ES-I3 (cell line): ENCODE data around the gene HOXB1.

ENCODE experiments used
- H3K36me3 ChIP-seq: 2 replicates; pipeline ENCODE4 v1.6.1; 2013; ENCODE audit warnings: mild to moderate bottlenecking, low read length, control low read depth, moderate library complexity; ENCODE audit not compliant: insufficient read depth
- H3K4me1 ChIP-seq: 2 replicates; pipeline ENCODE4 v1.6.1; 2013; ENCODE audit warnings: mild to moderate bottlenecking, control low read depth, low read length; ENCODE audit not compliant: insufficient read depth
- H3K9ac ChIP-seq: 2 replicates; pipeline ENCODE4 v1.6.1; 2013; ENCODE audit warnings: low read depth, mild to moderate bottlenecking, low read length, moderate library complexity
- H3K9me3 ChIP-seq: 2 replicates; pipeline ENCODE4 v1.6.1; 2013; ENCODE audit warnings: mild to moderate bottlenecking, low read length, moderate library complexity; ENCODE audit not compliant: control insufficient read depth, insufficient read depth

Gene HOXB1

GRCh38 chr17:48571024-48571818, 40.4 kb upstream of the HOXB1 start:
- Histone ChIP-seq H3K36me3 (no peaks in the 10 kb centered on the region), H3K9ac (0 out of 2 replicates have a peak overlapping the region, but pooled peaks have one; percentile 2), H3K9me3 (no peaks in the 10 kb centered on the region; the same call in none of the 2 replicates), H3K4me1 (peaks cover 28% of the 10 kb centered on the region)

GRCh38 chr17:48570325-48571023, 39.7 kb upstream of the HOXB1 start:
- Histone ChIP-seq H3K36me3 (no peaks in the 10 kb centered on the region), H3K9ac (0 out of 2 replicates have a peak overlapping the region, but pooled peaks have one; percentile 2), H3K4me1 (peaks cover 28% of the 10 kb centered on the region)

GRCh38 chr17:48569674-48570324, 39.0 kb upstream of the HOXB1 start:
- Histone ChIP-seq H3K36me3 (no peaks in the 10 kb centered on the region), H3K4me1 (peaks cover 28% of the 10 kb centered on the region), H3K9me3 (no peaks in the 10 kb centered on the region; the same call in none of the 2 replicates), H3K9ac (no peak overlapping the region)

More at GRCh38 chr17:48570325-48571023, 39.7 kb upstream of the HOXB1 start:
- no peaks in the 10 kb centered on the region; the same call in none of the 2 replicates for H3K9me3 ChIP-seq

GRCh38 chr17:48569240-48569582, 38.4 kb upstream of the HOXB1 start:
- Histone ChIP-seq H3K9me3 (no peaks in the 10 kb centered on the region; the same call in none of the 2 replicates), H3K4me1 (peaks cover 25% of the 10 kb centered on the region), H3K36me3 (no peaks in the 10 kb centered on the region), H3K9ac (no peak overlapping the region)

- Histone ChIP-seq H3K36me3 (no peaks in the 10 kb centered on the region), H3K4me1 (peaks cover 21% of the 10 kb centered on the region), H3K9ac (no peak overlapping the region; the same call in 1 of the 2 replicates), H3K9me3 (no peaks in the 10 kb centered on the region; the same call in none of the 2 replicates)
Measured at GRCh38 chr17:48568499-48569239, 37.9 kb upstream of the HOXB1 start.

- H3K36me3 ChIP-seq: no peaks in the 10 kb centered on the region
- no peak overlapping the region for H3K9ac ChIP-seq
- peaks cover 21% of the 10 kb centered on the region for H3K4me1 ChIP-seq
- H3K9me3 ChIP-seq: no peaks in the 10 kb centered on the region; the same call in none of the 2 replicates
Measured at GRCh38 chr17:48567646-48568354, 37.0 kb upstream of the HOXB1 start.

- Histone ChIP-seq H3K9ac (no peak overlapping the region), H3K4me1 (peaks cover 21% of the 10 kb centered on the region), H3K9me3 (no peaks in the 10 kb centered on the region; the same call in none of the 2 replicates), H3K36me3 (no peaks in the 10 kb centered on the region)
Measured at GRCh38 chr17:48567209-48567608, 36.4 kb upstream of the HOXB1 start.

- Histone ChIP-seq H3K9ac (no peak overlapping the region), H3K9me3 (no peaks in the 10 kb centered on the region; the same call in none of the 2 replicates), H3K36me3 (no peaks in the 10 kb centered on the region), H3K4me1 (peaks cover 21% of the 10 kb centered on the region)
Measured at GRCh38 chr17:48566717-48567116, 35.9 kb upstream of the HOXB1 start.

- peaks cover 21% of the 10 kb centered on the region for H3K4me1 ChIP-seq
Measured at GRCh38 chr17:48565925-48566710, 35.3 kb upstream of the HOXB1 start.

GRCh38 chr17:48565022-48565554, 34.3 kb upstream of the HOXB1 start:
- Histone ChIP-seq H3K4me1 (peaks cover 11% of the 10 kb centered on the region), H3K36me3 (no peaks in the 10 kb centered on the region), H3K9me3 (no peaks in the 10 kb centered on the region; the same call in none of the 2 replicates), H3K9ac (peak overlapping the region; percentile 11; the same call in 1 of the 2 replicates)

More at GRCh38 chr17:48565925-48566710, 35.3 kb upstream of the HOXB1 start:
- Histone ChIP-seq H3K9me3 (no peaks in the 10 kb centered on the region; the same call in none of the 2 replicates), H3K36me3 (no peaks in the 10 kb centered on the region), H3K9ac (no peak overlapping the region)

- Histone ChIP-seq H3K9me3 (no peaks in the 10 kb centered on the region; the same call in none of the 2 replicates), H3K36me3 (no peaks in the 10 kb centered on the region), H3K4me1 (peaks cover 13% of the 10 kb centered on the region), H3K9ac (peak overlapping the region; percentile 11; the same call in 1 of the 2 replicates)
Measured at GRCh38 chr17:48564188-48565021, 33.6 kb upstream of the HOXB1 start.

GRCh38 chr17:48563867-48564187, 33.0 kb upstream of the HOXB1 start:
- no peaks in the 10 kb centered on the region for H3K36me3 ChIP-seq
- H3K4me1 ChIP-seq: peaks cover 15% of the 10 kb centered on the region

More at GRCh38 chr17:48563867-48564187, 33.0 kb upstream of the HOXB1 start:
- no peak overlapping the region for H3K9ac ChIP-seq
- H3K9me3 ChIP-seq: no peaks in the 10 kb centered on the region; the same call in none of the 2 replicates
